Measurements from ENCODE around the gene EPHA3.

Gene EPHA3

DNA sequence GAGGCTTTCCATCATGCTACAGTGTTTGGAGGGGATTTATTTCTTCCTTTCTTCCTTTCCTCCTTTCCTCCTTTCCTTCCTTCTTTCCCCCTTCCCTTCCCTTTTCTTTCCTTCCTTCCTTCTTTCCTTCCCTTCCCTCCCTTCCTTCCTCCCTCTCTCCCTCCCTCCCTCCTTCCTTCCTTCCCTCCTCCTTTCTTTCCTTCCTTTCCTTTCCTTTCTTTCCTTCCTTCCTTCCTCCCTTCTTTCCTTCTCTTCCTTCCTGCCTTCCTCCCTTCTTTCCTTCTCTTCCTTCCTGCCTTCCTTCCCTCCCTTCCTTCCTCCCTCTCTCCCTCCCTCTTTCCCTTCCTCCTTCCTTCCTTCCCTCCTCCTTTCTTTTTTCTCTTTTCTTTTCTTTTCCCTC, 127.2 kb downstream of the EPHA3 start:
- no peak for DNase-seq

- no peak for DNase-seq
Measured at GRCh38 chr3:89238846-89239245, 131.4 kb downstream of the EPHA3 start.

DNA sequence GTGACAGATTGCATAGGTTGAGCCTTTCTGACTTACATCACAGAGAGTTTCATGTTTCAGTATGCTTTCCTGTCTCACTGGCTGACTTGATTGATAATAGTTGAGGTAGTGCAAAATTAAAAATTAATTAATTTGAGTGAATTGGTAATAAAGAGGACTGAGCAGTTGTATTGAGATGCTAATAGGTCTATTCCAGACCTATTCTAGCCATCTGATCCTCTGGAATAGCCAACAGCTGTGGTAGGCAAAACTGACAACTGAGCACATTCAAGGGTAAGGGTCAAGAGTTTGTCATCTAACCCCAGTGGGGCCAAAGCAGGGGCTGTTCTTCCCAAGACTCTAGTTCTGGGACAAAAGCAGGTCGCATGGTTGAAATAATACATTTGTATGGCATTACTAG, 132.4 kb downstream of the EPHA3 start:
- no peak for DNase-seq

DNA sequence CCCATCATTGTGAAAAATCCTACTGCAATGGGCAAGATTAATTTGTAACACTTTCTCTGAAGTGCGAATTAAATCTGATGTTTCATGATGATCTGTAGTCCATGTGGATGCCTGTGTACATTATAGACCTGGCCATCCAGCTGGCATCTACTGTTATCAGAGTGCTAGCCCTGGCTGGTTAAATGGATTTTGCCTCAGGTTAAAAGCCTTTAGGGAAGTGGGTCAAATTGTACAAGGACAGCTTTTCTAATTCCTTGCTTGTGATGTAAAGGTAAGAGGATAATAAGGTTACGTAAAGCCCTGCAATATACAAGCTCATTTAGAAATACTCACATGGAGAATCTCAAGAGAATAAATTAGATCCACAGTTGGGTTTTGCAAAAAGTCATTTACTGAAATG, 138.2 kb downstream of the EPHA3 start:
- DNase-seq, result no peak

GRCh38 chr3:89246326-89246725, 138.9 kb downstream of the EPHA3 start:
- no peak for DNase-seq

DNA sequence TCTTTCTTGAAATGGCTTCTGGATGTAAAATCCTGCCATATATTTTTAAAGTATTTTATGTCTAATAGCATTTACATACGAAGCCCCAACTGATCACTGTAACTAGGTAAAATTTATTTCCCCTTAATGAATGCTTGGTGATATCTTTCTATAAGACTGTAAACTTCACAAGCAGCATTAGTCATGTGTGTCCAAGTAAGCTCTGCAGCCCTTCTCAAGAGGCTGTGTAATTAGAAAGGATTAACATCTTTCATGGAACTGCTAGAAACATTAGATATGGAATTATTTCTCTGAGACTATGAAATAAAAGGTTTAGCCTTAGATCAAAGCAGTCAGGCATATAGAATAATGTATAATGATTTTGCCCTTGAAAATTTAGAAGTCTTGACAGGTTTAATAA, 143.3 kb downstream of the EPHA3 start:
- no peak for DNase-seq

- DNase-seq, result no peak
Measured at GRCh38 chr3:89252016-89252415, 144.6 kb downstream of the EPHA3 start.

- no peak for DNase-seq
Measured at GRCh38 chr3:89252860-89253259, 145.4 kb downstream of the EPHA3 start.

DNA sequence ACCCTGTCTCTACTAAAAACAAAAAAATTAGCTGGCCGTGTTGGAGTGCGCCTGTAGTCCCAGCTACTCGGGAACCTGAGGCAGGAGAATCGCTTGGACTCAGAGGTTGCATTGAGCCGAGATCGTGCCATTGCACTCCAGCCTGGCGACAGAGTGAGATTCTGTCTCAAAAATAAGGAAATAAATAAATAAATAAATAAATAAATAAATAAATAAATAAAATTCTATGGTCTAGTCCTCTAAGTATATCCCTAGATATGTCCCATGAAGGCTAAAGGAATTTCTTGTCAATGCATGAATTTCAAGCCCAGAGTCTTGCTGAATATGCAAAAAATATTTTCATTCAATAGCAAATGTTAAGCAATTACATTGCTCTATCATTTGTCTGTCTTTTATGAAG, 149.0 kb downstream of the EPHA3 start:
- DNase-seq, result no peak

DNA sequence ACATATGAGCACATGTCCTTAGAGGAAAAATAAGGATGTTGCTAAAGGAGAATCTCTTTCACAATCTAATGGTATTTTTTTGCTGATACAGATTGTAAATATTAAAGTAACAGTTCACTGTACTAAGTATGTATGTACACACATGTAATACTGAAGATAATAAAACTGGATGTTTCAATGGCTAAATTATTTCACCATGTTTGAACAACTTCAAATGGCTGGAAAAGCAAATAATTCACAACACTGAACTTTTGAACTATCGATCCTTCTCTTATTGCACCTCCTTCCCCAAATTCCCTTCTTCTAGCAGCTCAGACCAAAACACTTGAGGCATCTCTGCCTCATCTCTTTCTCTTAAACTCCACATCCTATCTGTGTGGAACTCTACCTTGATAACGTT, 149.5 kb downstream of the EPHA3 start:
- no peak for DNase-seq

DNA sequence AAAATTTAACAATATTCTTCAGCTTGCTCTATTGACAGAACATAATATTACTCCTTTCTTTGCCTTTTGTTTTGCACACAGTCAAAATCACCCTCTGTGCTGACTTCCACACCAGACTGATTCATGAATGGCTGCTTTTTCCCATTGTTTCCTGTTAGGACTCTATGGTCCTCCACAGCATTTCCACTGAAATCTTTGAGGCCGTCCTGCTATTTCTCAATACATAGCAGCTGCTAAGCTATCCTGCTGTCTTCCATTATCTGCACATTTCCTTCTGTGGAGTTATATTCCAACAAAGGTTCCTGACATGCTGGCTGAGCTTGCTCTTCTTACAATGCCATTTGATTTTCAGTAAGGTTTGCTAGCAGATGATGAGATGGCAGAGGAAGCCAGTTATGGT, 153.3 kb downstream of the EPHA3 start:
- DNase-seq, result no peak

DNA sequence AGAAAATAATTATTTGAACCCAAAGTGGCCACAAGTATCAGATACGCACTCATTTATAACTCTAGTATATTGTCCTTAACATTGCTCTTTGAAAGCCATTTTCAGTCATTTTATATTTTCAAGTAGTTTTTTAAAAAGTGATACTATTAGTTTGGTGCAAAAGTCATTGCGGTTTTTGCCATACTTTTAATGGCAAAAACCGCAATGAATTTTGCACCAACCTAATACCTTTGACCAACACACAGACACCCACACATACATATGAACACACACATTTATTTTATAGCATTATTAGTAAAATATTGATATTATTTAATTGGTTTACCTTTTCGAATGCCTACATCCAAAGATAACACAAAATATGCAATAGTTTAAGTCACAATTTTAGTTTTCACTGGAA, 154.3 kb downstream of the EPHA3 start:
- DNase-seq, result no peak

- no peak for DNase-seq
Measured at GRCh38 chr3:89262309-89262929, 155.0 kb downstream of the EPHA3 start.

DNA sequence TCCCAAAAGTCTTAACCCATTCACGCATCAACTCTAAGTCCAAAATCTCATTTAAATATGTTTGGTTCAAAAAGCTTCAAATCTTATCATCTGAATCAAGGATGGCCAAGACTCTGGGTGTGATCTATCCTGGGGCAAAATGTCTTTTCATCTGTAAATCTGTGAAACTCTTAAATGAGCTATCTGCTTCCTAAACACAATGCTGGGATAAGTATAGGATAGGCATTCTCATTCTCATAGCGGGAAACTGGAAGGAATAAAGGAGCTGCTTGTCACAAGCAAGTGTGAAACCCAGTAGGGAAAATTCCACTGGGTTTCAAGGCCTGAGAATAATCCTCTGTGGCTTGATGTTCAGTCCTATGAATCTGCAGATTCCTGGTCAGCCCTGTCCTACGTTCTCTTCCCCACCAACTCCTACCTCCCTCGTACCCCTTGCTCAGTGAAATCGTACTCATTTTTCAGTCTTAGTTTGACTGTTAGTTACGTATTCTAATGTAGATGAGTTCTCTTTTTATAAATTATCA, 156.7 kb downstream of the EPHA3 start:
- no peak for DNase-seq

DNA sequence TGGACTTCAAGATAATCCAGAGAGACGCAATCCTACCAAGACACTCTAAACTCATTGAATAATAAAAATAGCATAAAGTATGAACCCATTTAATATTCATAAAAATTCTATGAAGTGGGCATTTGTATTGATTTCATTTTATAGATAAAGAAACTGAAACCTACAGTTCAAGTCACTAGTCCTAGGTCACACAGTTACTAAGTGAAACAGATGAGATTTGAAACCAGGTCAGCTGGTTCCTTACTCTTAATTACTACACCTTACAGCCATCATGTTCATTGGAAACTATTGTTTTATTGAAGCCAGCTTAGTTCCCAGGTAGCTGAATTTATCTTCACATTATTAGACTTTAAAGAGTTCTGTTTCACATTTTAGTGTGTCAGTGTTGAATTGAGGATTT, 158.7 kb downstream of the EPHA3 start:
- no peak for DNase-seq

DNA sequence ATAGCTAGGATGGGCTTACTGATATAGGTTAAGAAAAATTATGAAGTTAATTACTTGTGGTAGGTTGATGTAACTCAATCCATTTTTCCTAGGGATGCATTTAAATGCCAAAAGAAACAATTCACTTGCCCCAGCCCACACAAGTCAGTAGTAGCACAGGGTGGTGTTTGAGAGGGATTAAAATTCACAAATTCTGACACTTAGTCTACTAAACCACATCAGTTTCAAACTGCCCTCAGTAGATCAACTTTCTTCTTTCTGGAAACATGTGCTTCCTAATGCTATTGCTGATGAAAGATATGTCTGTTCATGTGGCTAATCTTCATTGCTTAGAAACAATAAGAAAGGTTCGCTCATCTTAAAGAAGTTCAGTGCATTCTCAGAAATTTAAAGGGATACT, 160.6 kb downstream of the EPHA3 start:
- no peak for DNase-seq

- no peak for DNase-seq
Measured at GRCh38 chr3:89270201-89270600, 162.8 kb downstream of the EPHA3 start.

- no peak for DNase-seq
Measured at GRCh38 chr3:89275001-89275400, 167.6 kb downstream of the EPHA3 start.

DNA sequence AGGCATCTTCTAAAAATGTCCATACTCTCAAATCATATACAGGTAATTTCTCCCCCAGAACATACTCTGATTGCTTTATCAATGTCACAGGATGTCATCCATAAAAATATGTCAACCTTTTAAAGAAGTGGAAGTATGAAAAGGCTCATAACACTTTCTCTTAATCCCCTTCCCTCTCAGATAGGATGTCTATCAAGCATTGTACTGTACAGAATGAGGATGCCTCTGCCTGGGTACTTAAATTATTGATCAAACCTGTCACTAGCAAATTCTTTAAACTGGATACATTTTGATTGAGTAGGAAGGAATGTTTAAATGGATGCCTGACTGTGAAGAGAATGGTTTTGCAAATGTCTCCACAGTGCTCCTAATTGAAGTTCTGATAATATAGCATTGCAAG, 168.7 kb downstream of the EPHA3 start:
- no peak for DNase-seq

GRCh38 chr3:89278302-89279025, 171.0 kb downstream of the EPHA3 start:
- no peak for DNase-seq

- DNase-seq, result no peak
Measured at GRCh38 chr3:89280301-89280700, 172.9 kb downstream of the EPHA3 start.

DNA sequence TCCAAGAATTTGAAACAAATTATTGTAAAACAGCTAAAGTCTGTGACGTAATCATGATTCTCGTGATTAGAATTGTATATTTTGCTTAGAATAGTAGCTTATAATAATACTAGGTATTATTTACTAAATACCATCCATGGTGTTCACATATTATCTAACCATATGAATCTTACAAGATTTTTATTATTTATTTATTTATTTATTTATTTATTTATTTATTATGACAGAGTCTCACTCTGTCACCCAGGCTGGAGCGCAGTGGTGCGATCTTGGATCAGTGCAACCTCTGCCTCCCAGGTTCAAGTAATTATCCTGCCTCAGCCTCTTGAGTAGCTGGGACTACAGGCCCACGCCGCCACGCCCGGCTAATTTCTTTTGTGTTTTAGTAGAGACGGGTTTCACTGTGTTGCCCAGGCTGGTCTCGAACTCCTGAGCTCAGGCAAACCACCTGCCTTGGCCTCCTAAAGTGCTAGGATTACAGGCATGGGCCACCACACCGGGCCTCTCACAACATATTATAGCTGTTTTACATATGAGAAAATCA, 173.5 kb downstream of the EPHA3 start:
- DNase-seq, result no peak

GRCh38 chr3:89287902-89288508, 180.6 kb downstream of the EPHA3 start:
- no peak for DNase-seq

DNA sequence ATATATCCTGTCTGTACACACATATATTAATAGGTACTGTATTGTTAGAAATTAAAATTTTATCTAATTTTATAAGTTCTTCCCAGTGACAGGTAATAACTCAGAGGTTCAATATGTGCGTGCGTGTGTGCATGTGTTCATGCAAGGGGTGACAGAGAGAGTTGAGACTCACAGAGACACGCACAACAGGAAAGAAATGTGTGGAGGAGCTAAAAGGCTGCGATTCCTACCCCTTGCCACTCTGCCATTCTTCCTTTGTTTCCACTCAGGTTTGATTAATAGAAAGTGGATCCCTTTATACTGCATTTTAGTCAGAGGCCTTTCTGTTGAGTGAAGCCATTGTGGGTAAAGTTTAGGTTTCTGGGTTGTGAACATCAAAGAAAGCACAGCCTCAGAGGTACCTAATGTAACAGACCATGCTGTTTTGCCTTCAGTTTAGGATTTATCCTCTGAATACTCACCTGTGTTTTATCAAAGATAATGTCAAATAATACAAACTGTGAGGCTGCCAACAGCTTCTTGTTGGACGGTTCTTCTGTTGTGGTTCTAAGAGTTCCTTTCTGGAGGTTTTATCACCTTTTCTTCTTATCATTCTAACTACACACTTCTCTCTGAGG, 182.3 kb downstream of the EPHA3 start:
- no peak for DNase-seq

Data from NCI-H526 (cell line).